Gastrocnemius medialis (tissue), 4 donors: Measurements from ENCODE around the gene ALKBH4. TPM values are rescaled to one million over a fixed set of nuclear protein-coding genes. Genes with fewer than 3 reads are reported as not detected.

Experiments used
- ATAC-seq, 2 donors: fragments of 150-250 bp; one replicate each; pipeline ENCODE4 v1.9.1; 2016
- DNase-seq, 2 donors: peaks; one replicate each; pipeline ENCODE4 v3.0.0-alpha.2; 2019
- H3K27ac ChIP-seq, 4 donors: fragments of 200-600 bp; sonication (generic); 1 replicate in 1 of 4; 2 replicates in 3 of 4; pipeline ENCODE4 v1.5.1; 2016 to 2018; ENCODE audit warnings: mild to moderate bottlenecking in 2 of 4, moderate library complexity in 1 of 4
- H3K27me3 ChIP-seq, 3 donors: fragments of 200-600 bp; sonication (generic) in 2 of 3; 1 replicate in 1 of 3; 2 replicates in 2 of 3; pipeline versions ENCODE4 v1.5.1 to v1.6.0; 2016 to 2019; ENCODE audit warnings: mild to moderate bottlenecking in 1 of 3, moderate library complexity in 1 of 3
- H3K36me3 ChIP-seq, 2 donors: fragments of 200-600 bp; sonication (generic) in 1 of 2; one replicate each; pipeline ENCODE4 v1.5.1; 2017 to 2018
- H3K4me1 ChIP-seq, 2 donors: fragments of 200-600 bp; sonication (generic) in 1 of 2; one replicate each; pipeline ENCODE4 v1.5.1; 2016 to 2017; ENCODE audit warnings: mild to moderate bottlenecking in 2 of 2
- H3K4me3 ChIP-seq, 4 donors: fragments of 200-600 bp; sonication (generic) in 3 of 4; 1 replicate in 1 of 4; 2 replicates in 3 of 4; pipeline ENCODE4 v1.5.1; 2016 to 2019; ENCODE audit warnings: mild to moderate bottlenecking in 2 of 4
- H3K9me3 ChIP-seq, 3 donors: fragments of 200-600 bp; sonication (generic) in 2 of 3; 1 replicate in 1 of 3; 2 replicates in 2 of 3; pipeline ENCODE4 v1.5.1; 2016 to 2019
- CTCF ChIP-seq, 5 experiments: fragments of 450-650 bp in 3 of 5; fragments of 200-600 bp in 2 of 5; sonication (generic) in 2 of 5; IDR thresholded peaks in 4 of 5; conservative IDR thresholded peaks in 1 of 5; 1 replicate in 4 of 5; 2 replicates in 1 of 5; pipeline ENCODE4 v1.5.1; 2016 to 2019; ENCODE audit warnings: antibody characterized with exemption in 5 of 5, mild to moderate bottlenecking in 3 of 5, moderate library complexity in 3 of 5
- POLR2A ChIP-seq, 2 donors: fragments of 450-650 bp; IDR thresholded peaks; one replicate each; pipeline ENCODE4 v1.6.1; 2017; ENCODE audit warnings: antibody characterized with exemption in 2 of 2, mild to moderate bottlenecking in 2 of 2, moderate library complexity in 2 of 2
- in situ Hi-C, 4 donors: fragments of 200-750 bp; cut with MboI; loops; one replicate each; pipeline versions ENCODE4 v1.15.0 to v1.8.0; 2017; ENCODE audit warnings: low sequenced_read_pairs in 4 of 4
- intact Hi-C: fragments of 100-400 bp; cut with DNase I; formaldehyde crosslinking; loops from one replicate; pipeline ENCODE4 v1.15.1; 2023; ENCODE audit warnings: low total_unique reads
- total RNA-seq, 4 donors: library from RNA; depleted of rRNA; stranded (reverse); fragments of >200 nt; gene quantifications; one replicate each; pipeline versions ENCODE4 v1.1.0 to v1.2.3, GENCODE V29; 2016

The ALKBH4 gene
- total RNA-seq, 4 donors from 2014 or later = 8.7 to 15.1 (median 10.9) TPM

GRCh38 chr7:102454468-102454867 lies 10.2 kb downstream of the ALKBH4 start:
- intact Hi-C loops (no loop called here), in situ Hi-C loops (no loop called here)
- Histone ChIP-seq H3K36me3 (peaks cover 0 to 41% of the 10 kb centered on the region in 2 donors), H3K27ac (no peak overlapping the region), H3K27me3 (no peaks in the 10 kb centered on the region), H3K4me3 (no peak overlapping the region), H3K9me3 (no peaks in the 10 kb centered on the region), H3K4me1 (no peaks in the 10 kb centered on the region)
- ATAC-seq (no peak), DNase-seq (no peak)
- TF ChIP-seq POLR2A (IDR thresholded peaks at IDR 0.05) = no peak
- TF ChIP-seq CTCF (IDR thresholded peaks at IDR 0.05 in 4 of 5, conservative IDR thresholded peaks at IDR 0.05 in 1 of 5) = no peak

- intact Hi-C loops = no loop called here
- Histone ChIP-seq H3K4me3 (no peak overlapping the region), H3K36me3 (peaks cover 0 to 30% of the 10 kb centered on the region in 2 donors), H3K27ac (peak overlapping the region in 2 of 4 donors; percentile 34 to 60), H3K4me1 (no peaks in the 10 kb centered on the region), H3K27me3 (no peaks in the 10 kb centered on the region), H3K9me3 (no peaks in the 10 kb centered on the region)
- TF ChIP-seq POLR2A (IDR thresholded peaks at IDR 0.05) = no peak
- no peak for TF ChIP-seq CTCF (IDR thresholded peaks at IDR 0.05 in 4 of 5, conservative IDR thresholded peaks at IDR 0.05 in 1 of 5)
- ATAC-seq = peak; percentile 47 to 60
- peak in 1 of 2 donors; percentile 52 for DNase-seq
- in situ Hi-C loops = no loop called here
These were observed 11.3 kb downstream of the ALKBH4 start for GRCh38 chr7:102453319-102453718.

- Histone ChIP-seq H3K27me3 (no peaks in the 10 kb centered on the region), H3K27ac (no peak overlapping the region), H3K4me1 (no peaks in the 10 kb centered on the region), H3K4me3 (no peak overlapping the region), H3K36me3 (peaks cover 0 to 21% of the 10 kb centered on the region in 2 donors), H3K9me3 (no peaks in the 10 kb centered on the region)
- TF ChIP-seq POLR2A (IDR thresholded peaks at IDR 0.05) (no peak), CTCF (IDR thresholded peaks at IDR 0.05 in 4 of 5, conservative IDR thresholded peaks at IDR 0.05 in 1 of 5) (no peak)
- no peak for ATAC-seq
- in situ Hi-C loops = no loop called here
- intact Hi-C loops = no loop called here
- no peak for DNase-seq
These were observed 12.2 kb downstream of the ALKBH4 start for GRCh38 chr7:102452451-102452850.

- intact Hi-C loops = no loop called here
- peaks cover 0 to 12% of the 10 kb centered on the region in 2 donors for H3K36me3 ChIP-seq
These were observed 13.2 kb downstream of the ALKBH4 start for GRCh38 chr7:102451371-102452054.

More at GRCh38 chr7:102451371-102452054, 13.2 kb downstream of the ALKBH4 start:
- in situ Hi-C loops = no loop called here
- no peaks in the 10 kb centered on the region for H3K9me3 ChIP-seq
- ATAC-seq (no peak), DNase-seq (no peak)
- H3K4me1 ChIP-seq = no peaks in the 10 kb centered on the region
- TF ChIP-seq CTCF (IDR thresholded peaks at IDR 0.05 in 4 of 5, conservative IDR thresholded peaks at IDR 0.05 in 1 of 5) (no peak), POLR2A (IDR thresholded peaks at IDR 0.05) (no peak)
- H3K27me3 ChIP-seq = no peaks in the 10 kb centered on the region
- no peak overlapping the region for H3K4me3 ChIP-seq
- no peak overlapping the region for H3K27ac ChIP-seq
